Measurements from ENCODE around the gene BRD1. TPM values are rescaled to one million over a fixed set of nuclear protein-coding genes. Genes with fewer than 3 reads are reported as not detected.

The BRD1 gene
- total and polyA plus RNA-seq, 5 donors from 2014 or later = 2.0 to 133 (median 2.3) TPM

- Mint-ChIP-seq H3K9me3 (peaks cover 0 to 2% (median 0%) of the 10 kb centered on the region in 7 donors), H3K4me3 (peak overlapping the region in 2 of 4 donors; percentile 21 to 77), H3K27ac (peak overlapping the region in 1 of 3 donors; percentile 43), H3K27me3 (peaks cover 43% of the 10 kb centered on the region), H3K4me1 (peaks cover 0 to 19% (median 3%) of the 10 kb centered on the region in 4 donors), H3K36me3 (no peaks in the 10 kb centered on the region)
- DNase-seq (no peak), ATAC-seq (ENCODE audit: low read depth in 2 of 2) (no peak)
- Histone ChIP-seq H3K27me3 (ENCODE audit: control insufficient read depth, insufficient read depth, low read length) (no peaks in the 10 kb centered on the region), H3K36me3 (ENCODE audit: control insufficient read depth, insufficient read depth, low read length) (no peaks in the 10 kb centered on the region), H3K27ac (ENCODE audit: insufficient read depth, low read length, poor library complexity, severe bottlenecking) (no peak overlapping the region), H3K4me1 (ENCODE audit: control insufficient read depth, insufficient read depth, low read length, poor library complexity, severe bottlenecking) (peaks cover 30% of the 10 kb centered on the region), H3K9me3 (ENCODE audit: control insufficient read depth in 2 of 2, low read length in 2 of 2) (no peaks in the 10 kb centered on the region), H3K4me3 (ENCODE audit: low read depth, low read length) (no peak overlapping the region)
Observed at GRCh38 chr22:49845666-49846459, 18.2 kb upstream of the BRD1 start.

GRCh38 chr22:49845241-49845640, 17.6 kb upstream of the BRD1 start:
- Histone ChIP-seq H3K4me1 (ENCODE audit: control insufficient read depth, insufficient read depth, low read length, poor library complexity, severe bottlenecking) (peaks cover 24% of the 10 kb centered on the region), H3K4me3 (ENCODE audit: low read depth, low read length) (no peak overlapping the region), H3K36me3 (ENCODE audit: control insufficient read depth, insufficient read depth, low read length) (no peaks in the 10 kb centered on the region), H3K27me3 (ENCODE audit: control insufficient read depth, insufficient read depth, low read length) (no peaks in the 10 kb centered on the region), H3K9me3 (ENCODE audit: control insufficient read depth in 2 of 2, low read length in 2 of 2) (no peaks in the 10 kb centered on the region), H3K27ac (ENCODE audit: insufficient read depth, low read length, poor library complexity, severe bottlenecking) (no peak overlapping the region)
- ATAC-seq (ENCODE audit: low read depth in 2 of 2) = no peak
- H3K4me3 Mint-ChIP-seq = peak overlapping the region in 1 of 4 donors; percentile 77
- no peak overlapping the region for H3K27ac Mint-ChIP-seq
- no peaks in the 10 kb centered on the region for H3K36me3 Mint-ChIP-seq
- peaks cover 40% of the 10 kb centered on the region for H3K27me3 Mint-ChIP-seq
- H3K9me3 Mint-ChIP-seq = peaks cover 0 to 2% (median 0%) of the 10 kb centered on the region in 7 donors
- no peak for DNase-seq
- peaks cover 0 to 17% (median under 1%) of the 10 kb centered on the region in 4 donors for H3K4me1 Mint-ChIP-seq

GRCh38 chr22:49838771-49839717, 11.4 kb upstream of the BRD1 start:
- Mint-ChIP-seq H3K9me3 (no peaks in the 10 kb centered on the region), H3K27me3 (no peaks in the 10 kb centered on the region), H3K36me3 (no peaks in the 10 kb centered on the region), H3K27ac (peak overlapping the region; percentile 85 to 97 (median 88)), H3K4me3 (peak overlapping the region; percentile 45 to 84 (median 64)), H3K4me1 (peaks cover 7 to 27% (median 16%) of the 10 kb centered on the region in 4 donors)
- Histone ChIP-seq H3K4me3 (ENCODE audit: low read depth, low read length) (peak overlapping the region; percentile 77), H3K36me3 (ENCODE audit: control insufficient read depth, insufficient read depth, low read length) (no peaks in the 10 kb centered on the region), H3K9me3 (ENCODE audit: control insufficient read depth in 2 of 2, low read length in 2 of 2) (no peaks in the 10 kb centered on the region), H3K4me1 (ENCODE audit: control insufficient read depth, insufficient read depth, low read length, poor library complexity, severe bottlenecking) (peaks cover 22% of the 10 kb centered on the region), H3K27ac (ENCODE audit: insufficient read depth, low read length, poor library complexity, severe bottlenecking) (peak overlapping the region; percentile 90), H3K27me3 (ENCODE audit: control insufficient read depth, insufficient read depth, low read length) (no peaks in the 10 kb centered on the region)
- peak; percentile 82 to 95 (median 88) for DNase-seq
- ATAC-seq (ENCODE audit: low read depth in 2 of 2) = peak; percentile 89 to 90

DNA sequence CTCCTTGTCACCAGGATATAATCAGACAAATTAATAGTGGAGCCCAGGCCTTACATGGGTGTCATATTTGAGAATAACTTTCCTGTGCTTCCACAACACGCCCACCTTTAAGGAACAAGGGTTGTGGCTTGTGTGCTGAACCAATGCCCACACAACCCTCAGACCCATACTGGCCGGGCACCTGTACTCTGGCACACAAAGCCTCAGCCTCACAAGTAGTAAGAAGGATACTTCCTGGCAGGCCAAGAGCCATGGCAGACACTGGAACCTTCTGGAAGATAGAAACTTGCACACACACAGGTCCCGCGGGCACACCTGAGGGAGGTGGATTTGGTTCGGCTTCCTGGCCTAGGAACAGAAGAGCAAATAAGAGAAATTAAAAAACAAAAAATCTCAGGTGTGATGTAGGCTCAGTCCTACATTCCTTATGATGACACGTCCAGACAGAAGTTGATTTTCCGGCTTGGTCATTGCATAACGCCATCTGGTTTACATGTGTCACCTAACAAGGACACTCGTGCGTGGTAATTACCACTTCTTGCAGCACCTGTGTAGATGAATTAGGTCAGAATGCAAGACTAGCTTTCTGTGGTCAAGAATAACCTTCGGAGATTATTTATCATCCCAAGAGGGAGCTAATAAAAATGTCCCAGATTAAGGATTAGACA, 5.8 kb upstream of the BRD1 start:
- Histone ChIP-seq H3K4me1 (ENCODE audit: control insufficient read depth, insufficient read depth, low read length, poor library complexity, severe bottlenecking) (peaks cover 27% of the 10 kb centered on the region), H3K27me3 (ENCODE audit: control insufficient read depth, insufficient read depth, low read length) (no peaks in the 10 kb centered on the region), H3K36me3 (ENCODE audit: control insufficient read depth, insufficient read depth, low read length) (no peaks in the 10 kb centered on the region), H3K27ac (ENCODE audit: insufficient read depth, low read length, poor library complexity, severe bottlenecking) (no peak overlapping the region), H3K4me3 (ENCODE audit: low read depth, low read length) (no peak overlapping the region), H3K9me3 (ENCODE audit: control insufficient read depth in 2 of 2, low read length in 2 of 2) (no peaks in the 10 kb centered on the region)
- Mint-ChIP-seq H3K9me3 (no peaks in the 10 kb centered on the region), H3K36me3 (no peaks in the 10 kb centered on the region), H3K4me1 (peaks cover 5 to 32% (median 21%) of the 10 kb centered on the region in 4 donors), H3K27ac (peak overlapping the region in 1 of 3 donors; percentile 68), H3K4me3 (peak overlapping the region in 1 of 4 donors; percentile 68), H3K27me3 (no peaks in the 10 kb centered on the region)
- ATAC-seq (ENCODE audit: low read depth in 2 of 2) (no peak), DNase-seq (no peak)

- peaks cover 16 to 46% (median 29%) of the 10 kb centered on the region in 4 donors for H3K4me1 Mint-ChIP-seq
- H3K4me3 Mint-ChIP-seq = peak overlapping the region; percentile 81 to 90 (median 86)
- no peaks in the 10 kb centered on the region for H3K9me3 Mint-ChIP-seq
- H3K4me3 ChIP-seq (ENCODE audit: low read depth, low read length) = peak overlapping the region; percentile 73
- ATAC-seq (ENCODE audit: low read depth in 2 of 2) = peak in 1 of 2 donors; percentile 1
- H3K27ac Mint-ChIP-seq = peak overlapping the region; percentile 89 to 98 (median 96)
- no peaks in the 10 kb centered on the region for H3K9me3 ChIP-seq (ENCODE audit: control insufficient read depth in 2 of 2, low read length in 2 of 2)
- DNase-seq = peak in 1 of 3 donors; percentile 39
- H3K36me3 ChIP-seq (ENCODE audit: control insufficient read depth, insufficient read depth, low read length) = peaks cover 5% of the 10 kb centered on the region
- H3K27me3 ChIP-seq (ENCODE audit: control insufficient read depth, insufficient read depth, low read length) = no peaks in the 10 kb centered on the region
- H3K27ac ChIP-seq (ENCODE audit: insufficient read depth, low read length, poor library complexity, severe bottlenecking) = peak overlapping the region; percentile 83
- H3K4me1 ChIP-seq (ENCODE audit: control insufficient read depth, insufficient read depth, low read length, poor library complexity, severe bottlenecking) = peaks cover 49% of the 10 kb centered on the region
- peaks cover under 1% of the 10 kb centered on the region for H3K36me3 Mint-ChIP-seq
- peaks cover 4% of the 10 kb centered on the region for H3K27me3 Mint-ChIP-seq
Observed at GRCh38 chr22:49829044-49829853, 1.6 kb upstream of the BRD1 start.

- H3K36me3 ChIP-seq (ENCODE audit: control insufficient read depth, insufficient read depth, low read length) = peaks cover 9% of the 10 kb centered on the region
- H3K4me1 ChIP-seq (ENCODE audit: control insufficient read depth, insufficient read depth, low read length, poor library complexity, severe bottlenecking) = peaks cover 54% of the 10 kb centered on the region
- DNase-seq (no peak), ATAC-seq (ENCODE audit: low read depth in 2 of 2) (no peak)
- no peak overlapping the region for H3K4me3 ChIP-seq (ENCODE audit: low read depth, low read length)
- H3K4me1 Mint-ChIP-seq = peaks cover 20 to 53% (median 33%) of the 10 kb centered on the region in 4 donors
- H3K27me3 ChIP-seq (ENCODE audit: control insufficient read depth, insufficient read depth, low read length) = no peaks in the 10 kb centered on the region
- peaks cover 4% of the 10 kb centered on the region for H3K27me3 Mint-ChIP-seq
- H3K9me3 Mint-ChIP-seq = no peaks in the 10 kb centered on the region
- H3K9me3 ChIP-seq (ENCODE audit: control insufficient read depth in 2 of 2, low read length in 2 of 2) = no peaks in the 10 kb centered on the region
- H3K27ac Mint-ChIP-seq = peak overlapping the region; percentile 76 to 98 (median 89)
- H3K36me3 Mint-ChIP-seq = peaks cover 7% of the 10 kb centered on the region
- peak overlapping the region; percentile 73 to 90 (median 86) for H3K4me3 Mint-ChIP-seq
- peak overlapping the region; percentile 83 for H3K27ac ChIP-seq (ENCODE audit: insufficient read depth, low read length, poor library complexity, severe bottlenecking)
Observed at GRCh38 chr22:49828599-49828965, 909 bp upstream of the BRD1 start.

Data from CD4-positive, CD25-positive, alpha-beta regulatory T cell (primary cell).